ENCODE data around the gene USP22.
A peak's percentile ranks its signal among the peaks of the same experiment; 100 is the strongest.

GRCh38 chr17:21041741-21042457 is 912 bp downstream of the USP22 start:
- TF ChIP-seq CTCF (IDR thresholded peaks at IDR 0.05 in 2 of 3, conservative IDR thresholded peaks at IDR 0.05 in 1 of 3; ENCODE audit: control insufficient read depth in 2 of 3, extremely low read depth in 1 of 3, insufficient read depth in 1 of 3, low read depth in 3 of 3, low read length in 3 of 3): no peak
- TF ChIP-seq SIN3A (IDR thresholded peaks at IDR 0.05; ENCODE audit: low read depth, low read length): no peak
- peak; percentile 70 for TF ChIP-seq POLR2A (IDR thresholded peaks at IDR 0.05; ENCODE audit: low read depth, low read length)
- no peak for TF ChIP-seq CEBPZ (IDR thresholded peaks at IDR 0.05; ENCODE audit: low read depth, low read length)
- no peak for TF ChIP-seq CHD4 (IDR thresholded peaks at IDR 0.05)
